HepG2 (cell line): ENCODE results near the gene DYNC2I2. TPM values are rescaled to one million over a fixed set of nuclear protein-coding genes. Genes with fewer than 3 reads are reported as not detected.

Source experiments
- CEBPZ ChIP-seq: IDR thresholded peaks from 2 replicates; pipeline ENCODE4 v1.6.1; 2012; ENCODE audit warnings: low read length, improper control_type of control experiment
- DR1 ChIP-seq: sonication (generic); formaldehyde crosslinking; IDR thresholded peaks from 2 replicates; pipeline ENCODE4 v1.8.0; 2021; ENCODE audit warnings: mild to moderate bottlenecking, missing genetic modification reagents, inconsistent platforms
- EZH2 ChIP-seq: conservative IDR thresholded peaks from 2 replicates; pipeline ENCODE4 v1.6.1; 2012; ENCODE audit warnings: mild to moderate bottlenecking, low read depth, low read length, moderate library complexity
- FLYWCH1 ChIP-seq: sonication (generic); formaldehyde crosslinking; IDR thresholded peaks from 2 replicates; pipeline ENCODE4 v1.8.1; 2023; ENCODE audit warnings: mild to moderate bottlenecking, missing genetic modification reagents
- HHEX ChIP-seq: IDR thresholded peaks from 2 replicates; pipeline ENCODE4 v1.6.1; 2016; ENCODE audit warnings: control low read depth
- KMT2B ChIP-seq: IDR thresholded peaks from 2 replicates; pipeline ENCODE4 v1.6.1; 2016; ENCODE audit warnings: missing genetic modification reagents, missing compliant biosample characterization
- ZNF264 ChIP-seq: sonication (generic); formaldehyde crosslinking; IDR thresholded peaks from 2 replicates; pipeline ENCODE4 v1.4.0; 2020; ENCODE audit warnings: missing genetic modification reagents
- ZNF512B ChIP-seq: sonication (generic); formaldehyde crosslinking; IDR thresholded peaks from 2 replicates; pipeline ENCODE4 v1.5.1; 2020; ENCODE audit warnings: missing genetic modification reagents, mild to moderate bottlenecking, borderline replicate concordance
- ZNF549 ChIP-seq: sonication (generic); formaldehyde crosslinking; IDR thresholded peaks from 2 replicates; pipeline ENCODE4 v1.5.0; 2020; ENCODE audit warnings: missing genetic modification reagents
- polyA plus RNA-seq, 8 experiments: library from polyadenylated mRNA; depleted of rRNA in 3 of 8; stranded (reverse) in 7 of 8; unstranded in 1 of 8; fragments of >200 nt; fragmentation: Illumina TruSeq in 4 of 8; extraction: Trizol in 4 of 8; gene quantifications; 2 replicates each; pipeline versions ENCODE4 v1.2.1 to v1.2.3, GENCODE V29; 2011 to 2016; ENCODE audit warnings: low read depth in 4 of 8, missing spikeins in 1 of 8, mixed read lengths in 1 of 8; ENCODE audit not compliant: insufficient read depth in 1 of 8
- total RNA-seq, 5 experiments: library from RNA; depleted of rRNA; stranded (reverse); fragments of >200 nt; fragmentation: Illumina TruSeq; extraction: Trizol; gene quantifications; 2 replicates each; pipeline ENCODE4 v1.2.3, GENCODE V29; 2016; ENCODE audit warnings: low read depth in 1 of 5

Gene DYNC2I2
- total and polyA plus RNA-seq, 2 of the 13 experiments (the other 11 are each of a cell fraction or from before 2014, with no cell fraction given): 13.7 to 40.2 TPM

GRCh38 chr9:128653908-128654307 is 2.7 kb downstream of the DYNC2I2 start (continued):
- TF ChIP-seq CEBPZ: no peak
- TF ChIP-seq ZNF512B (CRISPR knock-in tag): no peak
- TF ChIP-seq DR1: no peak
- no peak for TF ChIP-seq ZNF264 (CRISPR knock-in tag)
- TF ChIP-seq EZH2: no peak
- no peak for TF ChIP-seq KMT2B (CRISPR knock-in tag)
- TF ChIP-seq HHEX (CRISPR knock-in tag): no peak
- TF ChIP-seq FLYWCH1 (CRISPR knock-in tag): no peak
- TF ChIP-seq ZNF549 (CRISPR knock-in tag): no peak
